IPS DF 19.7 (cell line): ENCODE measurements around the gene MTMR12.

Experiments used
- DNase-seq: peaks from one replicate; pipeline ENCODE4 v3.0.0-alpha.2; 2013; ENCODE audit warnings: low read depth, low spot score

Gene MTMR12

GRCh38 chr5:32276173-32276853, 36.4 kb downstream of the MTMR12 start:
- DNase-seq: peak; percentile 47

GRCh38 chr5:32275396-32275741, 37.4 kb downstream of the MTMR12 start:
- DNase-seq: no peak

GRCh38 chr5:32274548-32275395, 38.0 kb downstream of the MTMR12 start:
- DNase-seq: no peak

- DNase-seq: no peak
Observed at GRCh38 chr5:32273821-32274220, 38.9 kb downstream of the MTMR12 start.

- DNase-seq: no peak
Observed at GRCh38 chr5:32272746-32273145, 40.0 kb downstream of the MTMR12 start.

GRCh38 chr5:32270946-32271345, 41.8 kb downstream of the MTMR12 start:
- no peak for DNase-seq

- DNase-seq: no peak
Observed at GRCh38 chr5:32270178-32270577, 42.6 kb downstream of the MTMR12 start.

- no peak for DNase-seq
Observed at GRCh38 chr5:32265902-32266301, 46.8 kb downstream of the MTMR12 start.

GRCh38 chr5:32264957-32265572, 47.7 kb downstream of the MTMR12 start:
- DNase-seq: no peak

- DNase-seq: no peak
Observed at GRCh38 chr5:32263684-32264083, 49.1 kb downstream of the MTMR12 start.

- DNase-seq: no peak
Observed at GRCh38 chr5:32261198-32261597, 51.5 kb downstream of the MTMR12 start.

GRCh38 chr5:32259033-32259432, 53.7 kb downstream of the MTMR12 start:
- no peak for DNase-seq

- DNase-seq: no peak
Observed at GRCh38 chr5:32258424-32258823, 54.3 kb downstream of the MTMR12 start.

- DNase-seq: no peak
Observed at GRCh38 chr5:32255540-32255900, 57.2 kb downstream of the MTMR12 start.

- no peak for DNase-seq
Observed at GRCh38 chr5:32254881-32255539, 57.7 kb downstream of the MTMR12 start.

GRCh38 chr5:32251871-32252458, 60.8 kb downstream of the MTMR12 start:
- DNase-seq: no peak

- no peak for DNase-seq
Observed at GRCh38 chr5:32249668-32250067, 63.1 kb downstream of the MTMR12 start.

- no peak for DNase-seq
Observed at GRCh38 chr5:32245742-32246141, 67.0 kb downstream of the MTMR12 start.

- no peak for DNase-seq
Observed at GRCh38 chr5:32244017-32244416, 68.7 kb downstream of the MTMR12 start.

- no peak for DNase-seq
Observed at GRCh38 chr5:32241034-32241783, 71.5 kb downstream of the MTMR12 start.

- no peak for DNase-seq
Observed at GRCh38 chr5:32239385-32239784, 73.4 kb downstream of the MTMR12 start.
